ENCODE results near the gene GTF2A2. TPM values are rescaled to one million over a fixed set of nuclear protein-coding genes. Genes with fewer than 3 reads are reported as not detected.

GTF2A2 gene
- total RNA-seq, 1 experiment from 2014 or later = 175 TPM

- TF ChIP-seq REST (IDR thresholded peaks at IDR 0.05; ENCODE audit: low read depth) (no peak), SIN3A (IDR thresholded peaks at IDR 0.05; ENCODE audit: low read depth) (peak; percentile 41; the same call in 1 of the 2 replicates), EGR1 (IDR thresholded peaks at IDR 0.05; ENCODE audit: low read depth) (peak; percentile 98), ATF3 (IDR thresholded peaks at IDR 0.05) (no peak), EZH2 (IDR thresholded peaks at IDR 0.05) (no peak), RAD21 (IDR thresholded peaks at IDR 0.05; ENCODE audit: low read depth) (no peak), CTCF (IDR thresholded peaks at IDR 0.05 in 2 of 3, conservative IDR thresholded peaks at IDR 0.05 in 1 of 3; ENCODE audit: borderline replicate concordance in 1 of 3, insufficient read depth in 1 of 3, low read depth in 2 of 3, low read length in 2 of 3) (no peak), POLR2A (IDR thresholded peaks at IDR 0.05; ENCODE audit: borderline replicate concordance, extremely low read depth, insufficient read depth, insufficient read length) (no peak), SP1 (IDR thresholded peaks at IDR 0.05; ENCODE audit: low read depth) (peak; percentile 63), EZH2phosphoT487 (IDR thresholded peaks at IDR 0.05; ENCODE audit: borderline replicate concordance) (no peak)
Measured at GRCh38 chr15:59688782-59689625, 31.7 kb upstream of the GTF2A2 start, which contains the start of gene BNIP2 (continued).
